ENCODE measurements around the gene GTPBP1.

GRCh38 chr22:38748487-38749136 lies 42.9 kb downstream of the GTPBP1 start:
- TF ChIP-seq, protein P1, sequence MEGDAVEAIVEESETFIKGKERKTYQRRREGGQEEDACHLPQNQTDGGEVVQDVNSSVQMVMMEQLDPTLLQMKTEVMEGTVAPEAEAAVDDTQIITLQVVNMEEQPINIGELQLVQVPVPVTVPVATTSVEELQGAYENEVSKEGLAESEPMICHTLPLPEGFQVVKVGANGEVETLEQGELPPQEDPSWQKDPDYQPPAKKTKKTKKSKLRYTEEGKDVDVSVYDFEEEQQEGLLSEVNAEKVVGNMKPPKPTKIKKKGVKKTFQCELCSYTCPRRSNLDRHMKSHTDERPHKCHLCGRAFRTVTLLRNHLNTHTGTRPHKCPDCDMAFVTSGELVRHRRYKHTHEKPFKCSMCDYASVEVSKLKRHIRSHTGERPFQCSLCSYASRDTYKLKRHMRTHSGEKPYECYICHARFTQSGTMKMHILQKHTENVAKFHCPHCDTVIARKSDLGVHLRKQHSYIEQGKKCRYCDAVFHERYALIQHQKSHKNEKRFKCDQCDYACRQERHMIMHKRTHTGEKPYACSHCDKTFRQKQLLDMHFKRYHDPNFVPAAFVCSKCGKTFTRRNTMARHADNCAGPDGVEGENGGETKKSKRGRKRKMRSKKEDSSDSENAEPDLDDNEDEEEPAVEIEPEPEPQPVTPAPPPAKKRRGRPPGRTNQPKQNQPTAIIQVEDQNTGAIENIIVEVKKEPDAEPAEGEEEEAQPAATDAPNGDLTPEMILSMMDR (IDR thresholded peaks at IDR 0.05): no peak
- TF ChIP-seq POLR2A (IDR thresholded peaks at IDR 0.05): no peak

All from heart left ventricle (tissue), 13 donors.